Measurements from ENCODE around the gene ARHGAP28.
A peak's percentile ranks its signal among the peaks of the same experiment; 100 is the strongest.

Gene ARHGAP28

GRCh38 chr18:6729247-6730091 is at the start of gene ARHGAP28:
ARHGAP28 (plus strand) TSS chr18:6729716; CDS start chr18:6729822, 106 bp downstream.
- peak; percentile 97 for DNase-seq

GRCh38 chr18:6681331-6681875 is 48.1 kb upstream of the ARHGAP28 start:
- no peak for DNase-seq

- DNase-seq = peak; percentile 76
Observed at GRCh38 chr18:6682437-6683111, 46.9 kb upstream of the ARHGAP28 start.

- DNase-seq = peak; percentile 71
Observed at GRCh38 chr18:6683112-6683876, 46.2 kb upstream of the ARHGAP28 start.

GRCh38 chr18:6687676-6688075 is 41.8 kb upstream of the ARHGAP28 start:
- no peak for DNase-seq

- DNase-seq = no peak
Observed at GRCh38 chr18:6708890-6709289, 20.6 kb upstream of the ARHGAP28 start.

- DNase-seq = no peak
Observed at GRCh38 chr18:6711467-6711866, 18.0 kb upstream of the ARHGAP28 start.

- DNase-seq = no peak
Observed at GRCh38 chr18:6712401-6712800, 17.1 kb upstream of the ARHGAP28 start.

GRCh38 chr18:6714010-6714409 is 15.5 kb upstream of the ARHGAP28 start:
- peak; percentile 62 for DNase-seq

- peak; percentile 72 for DNase-seq
Observed at GRCh38 chr18:6718267-6718666, 11.2 kb upstream of the ARHGAP28 start.

- no peak for DNase-seq
Observed at GRCh38 chr18:6719098-6719846, 10.2 kb upstream of the ARHGAP28 start.

- DNase-seq = no peak
Observed at GRCh38 chr18:6719910-6720683, 9.4 kb upstream of the ARHGAP28 start.

GRCh38 chr18:6721755-6722154 is 7.8 kb upstream of the ARHGAP28 start:
- DNase-seq = no peak

- DNase-seq = no peak
Observed at GRCh38 chr18:6722690-6723089, 6.8 kb upstream of the ARHGAP28 start.

GRCh38 chr18:6724331-6724730 is 5.2 kb upstream of the ARHGAP28 start:
- DNase-seq = no peak

GRCh38 chr18:6728331-6728730 is 1.2 kb upstream of the ARHGAP28 start:
- no peak for DNase-seq

GRCh38 chr18:6728809-6729246 is 688 bp upstream of the ARHGAP28 start:
- no peak for DNase-seq

GRCh38 chr18:6730416-6731221 is 1.1 kb downstream of the ARHGAP28 start:
- DNase-seq = no peak

GRCh38 chr18:6731222-6731596 is 1.7 kb downstream of the ARHGAP28 start:
- no peak for DNase-seq

- DNase-seq = no peak
Observed at GRCh38 chr18:6732952-6733351, 3.4 kb downstream of the ARHGAP28 start.

GRCh38 chr18:6733758-6734157 is 4.2 kb downstream of the ARHGAP28 start:
- DNase-seq = no peak
